HG02870 (cell line): Measurements from ENCODE around the gene GIT1.

Experiments used
- ATAC-seq: cut with Tn5 transposase; IDR thresholded peaks from one replicate; pipeline ENCODE4 v1.9.1; 2021; ENCODE audit warnings: mild to moderate bottlenecking, moderate library complexity; ENCODE audit not compliant: unreplicated experiment

The GIT1 gene

GRCh38 chr17:29593591-29594518, 4.4 kb upstream of the GIT1 start:
- ATAC-seq: no peak

DNA sequence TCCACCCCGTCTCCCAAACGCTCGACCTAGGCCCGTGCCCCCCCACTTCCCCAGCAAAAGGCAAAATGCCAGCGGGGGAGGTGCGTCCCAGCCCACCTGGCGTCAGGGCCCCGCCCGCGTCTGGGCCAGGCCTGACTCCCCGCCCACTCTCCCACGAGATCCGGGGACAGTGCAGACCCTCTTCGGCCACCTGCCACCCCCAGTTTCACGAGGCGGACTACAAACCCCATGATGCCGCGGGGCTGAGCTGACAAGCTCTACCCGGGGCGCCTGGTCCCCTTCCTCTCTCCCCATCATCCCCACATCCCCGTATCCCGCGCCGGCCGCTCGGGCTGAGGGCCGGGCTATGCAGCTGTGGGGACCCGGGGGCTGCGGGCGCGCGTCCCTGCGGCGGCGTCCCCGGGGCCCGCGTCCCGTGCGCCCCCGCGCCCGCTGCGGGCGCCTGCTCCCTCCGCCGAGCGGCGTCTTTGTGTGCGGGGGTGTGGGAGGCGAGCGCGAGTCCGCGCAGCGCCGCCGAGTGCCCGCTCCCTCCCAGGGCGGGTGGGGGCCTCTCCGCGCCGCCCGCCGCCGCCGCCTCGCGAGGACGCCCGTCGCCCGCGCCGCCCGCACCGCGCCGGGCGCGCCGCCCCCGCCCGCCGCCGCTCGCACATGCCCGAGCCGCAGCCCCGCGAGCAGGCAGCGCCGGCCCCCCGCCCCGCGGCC, 3.6 kb upstream of the GIT1 start, which contains the start of gene ANKRD13B:
TSS of gene ANKRD13B (plus strand) at position 283 of the 702 bp plus-strand sequence. CDS start 490 bp downstream, outside the sequence.
- no peak for ATAC-seq

DNA sequence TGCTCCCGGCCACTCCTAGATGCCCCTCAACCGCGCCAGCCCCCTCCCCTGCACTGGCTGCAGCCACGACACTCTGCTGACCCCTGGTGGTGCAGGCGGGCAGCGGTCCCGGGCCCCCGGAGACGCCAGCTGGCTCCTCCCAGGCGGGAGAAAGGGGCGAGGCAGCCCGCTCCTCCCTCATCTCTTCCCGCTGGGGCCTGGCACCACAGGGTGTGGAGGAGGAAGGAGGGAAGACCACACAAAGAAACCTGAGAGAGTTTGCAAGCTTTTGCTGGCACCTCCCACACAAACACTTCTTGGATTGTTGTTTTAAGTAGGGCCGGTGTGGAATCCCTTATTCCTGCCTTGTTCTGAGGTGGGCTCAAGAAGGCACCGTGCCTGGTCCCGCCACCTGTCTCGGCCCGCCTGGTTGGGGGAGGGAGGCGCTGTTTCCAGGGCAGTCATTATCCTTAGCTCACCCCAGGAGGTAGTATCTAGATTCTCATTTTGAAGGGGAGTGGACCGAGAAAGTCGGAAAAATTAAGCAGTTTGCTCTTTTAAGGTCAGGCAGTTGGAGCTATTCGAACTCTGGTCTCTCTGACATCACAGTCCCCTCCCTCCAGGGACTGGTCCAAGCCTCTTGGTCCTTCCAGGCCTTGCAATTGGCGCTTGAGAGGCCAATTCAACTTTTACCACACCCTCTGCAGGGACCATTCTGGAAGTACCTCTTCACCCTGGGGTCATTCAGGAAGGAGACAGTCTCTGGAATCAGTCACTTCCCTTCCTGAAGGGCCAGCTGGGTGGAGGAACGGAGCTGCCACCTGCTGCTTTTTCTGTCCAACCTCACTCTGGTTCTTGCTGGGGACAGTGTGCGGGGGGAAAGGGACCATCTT, 2.5 kb upstream of the GIT1 start:
- no peak for ATAC-seq

GRCh38 chr17:29591146-29591736, 1.8 kb upstream of the GIT1 start:
- no peak for ATAC-seq

- ATAC-seq: no peak
Measured at GRCh38 chr17:29590411-29591145, 1.1 kb upstream of the GIT1 start.

GRCh38 chr17:29588562-29589411, 661 bp downstream of the GIT1 start:
- ATAC-seq: peak; percentile 11

GRCh38 chr17:29588017-29588561, 1.4 kb downstream of the GIT1 start:
- ATAC-seq: no peak

DNA sequence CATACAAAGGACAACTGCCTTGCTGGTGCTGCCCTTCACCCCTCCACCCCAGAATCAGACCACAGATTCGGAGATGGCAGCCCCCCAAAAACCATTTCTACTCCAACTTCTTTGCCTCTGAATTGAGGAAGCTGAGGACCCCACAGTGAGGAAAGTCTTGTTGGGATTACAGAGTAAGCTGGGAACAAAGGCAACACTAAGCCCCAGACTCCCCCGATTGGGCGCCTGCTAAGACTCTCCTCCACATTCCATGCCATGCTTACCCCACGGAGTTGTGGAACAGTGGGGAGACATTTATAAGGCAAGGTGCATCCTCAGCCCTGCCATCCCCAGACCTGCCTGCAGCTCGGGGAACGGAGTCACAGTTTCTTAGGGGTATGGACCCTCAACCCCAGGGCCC, 1.9 kb downstream of the GIT1 start:
- ATAC-seq: no peak

GRCh38 chr17:29586676-29587469, 2.6 kb downstream of the GIT1 start:
- ATAC-seq: no peak

- no peak for ATAC-seq
Measured at GRCh38 chr17:29585080-29585751, 4.2 kb downstream of the GIT1 start.

DNA sequence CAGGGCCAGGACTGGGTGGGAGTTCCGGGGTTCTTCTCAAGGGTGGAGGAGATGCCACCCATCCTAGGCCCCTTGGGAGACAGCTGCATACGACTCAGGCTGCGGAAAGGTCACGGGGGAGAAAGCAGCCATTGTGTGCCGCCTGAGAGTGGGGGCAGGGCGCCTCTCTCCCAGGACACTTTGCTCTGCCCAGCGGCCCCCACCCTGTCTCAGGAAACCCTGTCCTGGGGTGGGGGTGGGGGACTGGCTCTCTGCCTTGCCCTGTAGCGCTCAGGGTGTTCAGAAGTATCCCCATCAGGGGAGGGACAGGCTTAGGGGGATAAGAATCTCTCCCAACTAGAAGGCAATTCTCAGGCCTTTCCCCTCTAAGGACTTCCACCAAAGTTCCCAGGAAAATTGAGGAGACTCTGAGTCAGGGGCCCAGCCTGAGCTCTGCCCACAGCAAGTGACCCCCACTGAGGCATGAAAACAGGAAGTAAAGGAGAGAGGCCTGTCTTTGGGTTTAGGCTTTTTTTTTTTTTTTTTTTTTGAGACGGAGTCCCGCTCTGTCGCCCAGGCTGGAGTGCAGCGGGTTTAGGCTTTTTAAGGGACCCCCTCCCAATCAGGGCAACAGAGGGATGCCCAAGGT, 4.9 kb downstream of the GIT1 start:
- no peak for ATAC-seq

GRCh38 chr17:29583324-29584248, 5.9 kb downstream of the GIT1 start:
- ATAC-seq: no peak

DNA sequence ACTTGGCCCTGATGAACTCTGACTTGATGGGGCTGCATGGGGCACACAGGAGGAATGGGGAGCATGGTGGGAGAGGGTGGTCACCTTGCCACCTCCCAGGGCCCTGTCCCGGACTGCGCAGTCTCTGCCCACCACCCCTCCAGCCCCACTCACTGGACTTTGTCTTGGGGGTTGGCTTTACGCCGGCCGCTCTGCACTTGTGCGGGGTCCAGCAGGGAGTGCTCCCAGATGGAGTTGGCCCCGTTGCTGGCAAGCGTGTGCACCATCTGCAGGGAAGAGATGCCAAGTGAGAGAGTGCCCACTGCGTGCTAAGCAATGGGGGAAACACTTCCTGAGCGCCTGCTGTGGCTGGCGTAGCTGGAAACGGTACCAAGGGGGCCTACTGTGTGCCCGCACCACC, 6.7 kb downstream of the GIT1 start:
- ATAC-seq: no peak

DNA sequence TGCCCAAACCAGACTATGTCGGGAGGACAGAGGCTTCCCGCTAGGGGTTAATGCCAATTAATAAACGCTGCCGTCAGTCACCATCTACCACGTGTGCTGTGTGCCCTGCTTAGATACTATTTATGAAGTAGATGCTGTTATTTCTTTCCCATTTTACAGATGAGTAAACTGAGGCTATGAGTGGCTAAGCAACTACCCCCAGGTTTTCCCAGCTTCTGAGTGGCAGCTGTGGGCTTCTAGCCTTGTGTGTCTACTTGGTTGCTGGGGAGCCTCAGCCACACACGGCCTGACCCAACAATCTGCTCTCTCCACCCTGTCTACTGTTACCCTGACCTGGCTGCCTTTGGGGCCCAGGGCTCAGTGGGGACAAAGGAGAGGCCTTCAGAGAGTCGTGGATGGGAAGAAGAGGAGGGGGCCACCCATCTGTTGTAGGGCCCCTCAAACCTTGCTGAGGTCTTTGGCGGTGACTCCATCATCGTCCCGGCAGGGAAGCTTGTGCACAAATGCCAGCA, 7.1 kb downstream of the GIT1 start:
- no peak for ATAC-seq

GRCh38 chr17:29581583-29582253, 7.7 kb downstream of the GIT1 start:
- no peak for ATAC-seq
